ENCODE data around the gene RO60.

Gene RO60

GRCh38 chr1:193108471-193108870 is 49.1 kb downstream of the RO60 start:
- H3K4me3 Mint-ChIP-seq, result no peak overlapping the region
- no peak overlapping the region for H3K27ac Mint-ChIP-seq
- peaks cover 20% of the 10 kb centered on the region for H3K27me3 Mint-ChIP-seq

More at GRCh38 chr1:193108471-193108870, 49.1 kb downstream of the RO60 start:
- CTCF ChIA-PET, result interaction anchor here (0.8 kb wide), 1 partner anchor 13 kb away, joined by 3 read pairs; the partner anchor contains the start of gene CDC73
- Mint-ChIP-seq H3K36me3 (no peaks in the 10 kb centered on the region), H3K9me3 (no peaks in the 10 kb centered on the region), H3K4me1 (peaks cover 19% of the 10 kb centered on the region)
- DNase-seq, result no peak
